Activated gamma-delta T cell treated with Interleukin-2 at 50 U/mL for 16 hours (primary cell): Measurements from ENCODE around the gene PPP1R10.
A peak's percentile ranks its signal among the peaks of the same experiment; 100 is the strongest.

Experiments used
- DNase-seq: peaks from one replicate; pipeline ENCODE4 v3.0.0-alpha.2; 2020

The PPP1R10 gene

GRCh38 chr6:30618270-30618797, 1.3 kb upstream of the PPP1R10 start:
- DNase-seq: no peak

- peak; percentile 99 for DNase-seq
Measured at GRCh38 chr6:30617565-30618269, 674 bp upstream of the PPP1R10 start, which contains the start of gene MRPS18B. Gene MRPS18B, plus strand, starts transcription at chr6:30617840. Its CDS starts 26 bp downstream, at chr6:30617866.

DNA sequence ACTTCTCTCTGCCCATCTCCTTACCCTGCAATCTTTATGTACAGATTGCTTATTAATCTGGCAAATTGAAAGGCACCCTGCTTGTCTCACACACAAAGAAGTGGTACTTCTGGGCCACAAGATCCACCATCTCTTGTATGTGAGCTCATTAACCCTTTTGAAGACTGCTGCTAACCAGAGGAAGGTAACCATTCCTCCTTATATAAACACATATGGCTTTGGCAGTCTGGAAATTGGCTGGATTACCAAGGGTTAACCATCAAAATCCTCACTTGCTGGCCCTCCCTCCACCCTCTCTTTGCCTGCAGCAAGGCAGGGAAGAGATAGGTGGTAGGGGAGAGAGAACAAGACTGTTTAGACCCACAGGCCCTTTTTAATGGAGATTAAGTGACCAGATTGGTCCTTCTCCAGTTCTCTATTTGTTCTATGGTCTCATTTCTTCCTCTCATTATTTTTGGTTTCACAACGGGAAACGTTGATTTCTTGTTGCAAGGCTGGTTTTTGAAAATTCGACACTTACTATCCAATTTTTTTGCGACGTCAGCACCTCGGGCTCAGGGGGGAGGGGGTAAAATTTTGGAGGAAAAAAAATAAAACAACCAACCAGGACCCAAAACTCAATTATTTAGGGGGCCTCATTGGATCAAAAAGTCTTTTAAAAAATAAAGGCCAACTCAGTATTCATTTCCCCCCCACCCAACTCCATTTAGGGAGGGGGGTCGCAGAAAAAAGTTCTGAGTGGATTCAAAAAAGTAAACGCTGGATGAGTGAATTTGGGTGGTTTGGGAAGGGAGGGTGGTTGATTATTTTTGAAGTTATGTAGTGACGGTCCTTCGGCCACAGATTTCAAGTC, 859 bp downstream of the PPP1R10 start:
- peak; percentile 39 for DNase-seq

DNA sequence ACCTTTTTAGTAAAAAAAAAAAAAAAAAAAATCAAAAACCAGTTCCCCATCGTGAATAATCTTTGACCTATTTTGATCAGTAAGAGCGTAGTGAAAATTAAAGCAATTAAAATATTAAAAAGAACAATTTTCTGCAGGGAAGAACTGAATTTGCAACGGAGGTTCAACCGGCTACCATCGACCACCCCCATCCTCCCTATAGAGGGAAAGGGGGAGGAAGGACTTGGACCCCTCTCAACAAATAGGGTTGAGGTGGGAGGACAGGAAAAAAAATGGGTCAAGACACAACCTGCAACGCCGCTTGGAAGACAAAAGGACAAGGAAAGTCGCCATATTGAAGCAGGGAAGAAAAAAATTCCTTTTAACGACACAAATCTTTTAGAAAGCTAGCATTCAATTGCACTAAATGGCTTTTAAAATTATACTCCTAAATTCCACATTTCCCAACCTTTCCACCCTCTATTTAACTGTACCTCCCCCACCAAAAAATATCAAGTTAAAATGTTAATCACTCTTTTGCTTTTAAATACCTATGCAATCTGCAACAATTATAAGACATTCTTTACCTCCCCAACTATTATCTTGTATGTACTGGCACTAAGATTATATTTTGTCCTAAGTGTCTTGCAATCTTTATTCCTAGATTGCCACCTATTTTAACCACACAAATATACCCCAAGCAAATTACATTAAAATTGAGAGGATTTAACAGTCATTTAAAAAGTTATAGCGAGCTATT, 1.7 kb downstream of the PPP1R10 start:
- DNase-seq: peak; percentile 29

DNA sequence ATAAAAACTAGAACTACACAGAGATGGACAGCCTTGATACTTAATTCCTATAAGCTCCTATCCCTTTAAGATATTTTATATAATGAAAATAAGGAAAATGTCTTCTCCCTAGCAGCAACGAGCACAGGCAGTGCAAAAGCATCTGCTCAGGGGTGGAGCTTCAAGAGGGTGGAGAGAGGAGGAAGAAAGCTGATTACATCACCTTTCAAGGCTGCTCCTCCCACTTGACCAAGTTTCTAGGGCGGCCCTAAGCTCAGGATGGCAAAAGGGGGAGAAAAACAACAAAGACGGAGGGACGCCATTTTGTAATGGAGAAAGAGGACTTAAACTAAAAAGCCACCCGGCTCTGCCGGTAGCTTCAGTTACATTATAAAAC, 2.2 kb downstream of the PPP1R10 start:
- peak; percentile 85 for DNase-seq

DNA sequence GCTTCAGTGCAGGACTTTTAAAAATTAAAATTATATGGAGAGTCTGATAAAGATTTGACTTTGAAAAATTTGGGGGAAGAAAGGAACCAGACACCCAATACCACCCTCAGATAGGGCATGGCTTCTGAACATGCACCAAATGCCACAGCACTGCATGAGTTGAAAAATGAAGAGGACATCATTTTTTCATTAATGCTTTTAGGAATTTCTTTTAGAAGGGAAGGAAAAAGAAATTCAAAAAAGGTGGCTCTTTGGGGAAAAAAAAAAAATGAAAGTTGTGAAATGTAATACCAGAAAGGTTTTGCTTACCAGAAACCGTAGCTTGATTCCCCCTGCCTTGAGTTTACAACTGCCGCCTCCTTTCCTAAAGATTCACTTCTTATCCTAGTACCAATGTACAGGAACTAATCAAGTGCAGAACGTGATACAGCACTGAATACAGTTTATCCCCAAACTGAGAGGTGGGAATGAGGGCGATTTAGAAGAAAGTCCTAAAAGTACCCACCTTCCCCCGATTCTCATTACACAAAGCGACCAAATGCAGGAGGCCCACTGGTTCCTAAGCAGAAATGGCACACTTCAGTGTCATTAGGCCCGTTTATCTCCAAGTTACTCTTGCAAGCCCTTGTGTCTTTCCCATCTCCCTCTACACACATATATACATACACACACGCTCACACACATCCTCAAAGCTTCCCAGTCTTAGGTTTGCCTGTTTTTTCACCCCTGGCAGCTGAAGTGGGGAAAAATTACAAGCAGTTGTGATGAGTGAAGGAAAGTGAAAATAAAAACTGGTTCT, 2.8 kb downstream of the PPP1R10 start:
- DNase-seq: no peak

- DNase-seq: no peak
Measured at GRCh38 chr6:30613251-30614043, 3.6 kb downstream of the PPP1R10 start.

DNA sequence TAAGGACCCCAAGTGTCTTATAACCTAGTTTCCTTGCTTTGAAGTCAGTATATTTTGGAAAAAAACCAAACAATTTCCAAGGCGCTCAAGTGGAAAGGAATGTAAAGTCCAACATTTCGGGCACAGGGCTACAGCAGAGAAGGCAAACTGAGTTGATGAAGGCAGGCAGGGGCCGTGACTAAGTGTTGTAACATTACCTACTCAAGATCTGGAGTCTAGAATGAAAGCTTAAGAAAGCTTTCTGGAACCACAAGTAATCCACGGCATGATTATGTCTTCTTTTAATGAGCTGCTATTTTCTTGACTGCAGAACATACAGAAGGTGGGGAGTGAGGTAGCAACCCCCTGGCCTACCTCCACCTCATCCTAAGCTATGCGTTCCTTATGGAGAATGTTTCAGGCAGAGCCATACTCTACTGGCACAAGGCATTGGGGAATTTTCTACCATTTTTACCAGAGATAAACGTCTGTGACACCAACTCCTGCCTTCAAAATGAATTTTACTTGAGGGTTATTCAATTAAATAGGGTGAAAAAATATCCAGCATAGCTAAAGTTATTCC, 4.3 kb downstream of the PPP1R10 start:
- DNase-seq: no peak

GRCh38 chr6:30612213-30612612, 4.8 kb downstream of the PPP1R10 start:
- no peak for DNase-seq

GRCh38 chr6:30611856-30612194, 5.2 kb downstream of the PPP1R10 start:
- no peak for DNase-seq

DNA sequence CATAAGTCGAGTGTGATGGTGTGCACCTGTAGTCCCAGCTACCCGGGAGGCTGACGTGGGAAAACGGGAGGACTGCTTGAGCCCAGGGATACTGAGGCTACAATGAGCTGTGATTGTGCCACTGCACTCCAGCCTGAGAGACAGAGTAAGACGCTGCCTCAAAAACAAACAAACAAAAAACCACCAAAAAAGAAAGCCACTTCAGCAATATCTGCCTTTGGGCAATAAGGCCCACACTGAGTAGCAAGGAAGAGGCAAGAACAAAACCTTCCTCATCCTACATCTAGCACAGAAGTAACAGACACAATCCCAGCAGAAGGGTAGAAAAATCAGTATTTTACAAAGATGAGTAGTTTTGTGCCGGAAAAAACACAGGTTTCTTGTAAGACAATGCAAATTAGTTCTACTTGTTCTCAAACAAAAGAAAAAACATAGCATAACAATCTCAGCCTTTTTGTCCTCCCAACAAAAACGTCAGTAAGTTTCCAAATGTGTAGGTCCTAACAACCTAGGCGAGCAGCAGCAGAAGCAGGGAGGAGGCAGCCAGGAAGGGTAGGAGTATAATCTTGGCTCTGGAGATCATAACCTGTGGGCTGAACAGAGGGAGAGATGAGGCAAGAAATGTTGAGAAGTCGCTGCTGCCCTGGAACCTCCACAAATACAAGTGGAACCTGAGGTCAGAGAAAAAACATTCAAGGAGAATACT, 5.7 kb downstream of the PPP1R10 start:
- DNase-seq: no peak

- DNase-seq: no peak
Measured at GRCh38 chr6:30610065-30610464, 7.0 kb downstream of the PPP1R10 start.

DNA sequence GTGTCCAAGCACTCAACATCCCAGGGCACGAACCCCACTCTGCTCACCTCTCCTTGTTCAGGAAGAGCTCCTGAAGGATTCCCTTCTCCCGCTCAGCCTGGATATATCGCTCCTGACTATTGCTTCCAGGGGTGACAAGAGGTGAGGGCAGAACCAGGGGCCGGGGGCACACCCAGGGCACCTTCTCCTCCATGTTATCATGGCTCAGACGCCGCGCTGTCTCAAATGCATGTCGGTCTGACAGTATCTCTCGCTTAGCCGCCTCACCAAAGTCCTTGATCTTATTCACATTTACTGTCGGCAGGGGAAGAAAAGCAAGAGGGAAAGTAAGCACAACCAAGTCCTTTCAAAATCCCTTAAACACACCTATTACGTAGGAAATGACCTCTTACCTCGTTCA, 13.1 kb downstream of the PPP1R10 start:
- no peak for DNase-seq

DNA sequence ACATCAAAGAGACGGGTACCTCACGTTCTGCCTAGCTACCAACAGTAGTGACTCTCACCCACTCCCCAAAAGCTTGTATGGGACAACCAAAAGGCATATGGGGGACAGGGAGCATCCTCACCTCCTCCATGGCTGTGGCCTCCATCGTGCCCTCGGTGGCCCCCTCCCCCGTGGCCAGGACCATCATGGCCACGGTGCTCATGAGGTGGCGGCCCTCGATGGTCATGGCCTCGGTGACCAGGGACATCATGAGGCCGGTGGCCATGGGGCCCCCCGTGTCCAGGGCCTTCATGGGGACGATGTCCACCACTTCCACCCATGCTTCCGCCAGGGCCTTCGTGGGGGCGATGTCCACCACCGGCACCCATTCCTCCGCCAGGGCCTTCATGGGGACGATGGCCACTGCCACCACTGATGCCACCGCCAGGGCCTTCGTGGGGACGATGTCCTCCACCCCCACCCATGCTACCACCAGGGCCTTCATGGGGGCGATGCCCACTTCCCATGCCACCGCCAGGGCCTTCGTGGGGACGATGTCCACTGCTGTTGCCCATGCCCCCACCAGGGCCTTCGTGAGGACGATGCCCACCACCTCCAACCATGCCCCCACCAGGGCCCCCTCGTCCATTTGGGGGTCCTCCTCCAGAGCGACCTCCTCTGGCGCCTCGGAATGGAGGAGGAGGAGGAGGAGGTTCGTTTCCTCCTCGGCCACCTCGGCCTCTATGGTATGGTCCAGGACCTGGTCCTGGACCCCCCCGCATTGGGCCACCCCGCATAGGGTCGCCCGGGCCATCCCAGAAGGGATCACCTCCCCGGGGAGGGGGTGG, 15.0 kb downstream of the PPP1R10 start:
- DNase-seq: no peak

- peak; percentile 22 for DNase-seq
Measured at GRCh38 chr6:30601436-30601814, 15.6 kb downstream of the PPP1R10 start.

DNA sequence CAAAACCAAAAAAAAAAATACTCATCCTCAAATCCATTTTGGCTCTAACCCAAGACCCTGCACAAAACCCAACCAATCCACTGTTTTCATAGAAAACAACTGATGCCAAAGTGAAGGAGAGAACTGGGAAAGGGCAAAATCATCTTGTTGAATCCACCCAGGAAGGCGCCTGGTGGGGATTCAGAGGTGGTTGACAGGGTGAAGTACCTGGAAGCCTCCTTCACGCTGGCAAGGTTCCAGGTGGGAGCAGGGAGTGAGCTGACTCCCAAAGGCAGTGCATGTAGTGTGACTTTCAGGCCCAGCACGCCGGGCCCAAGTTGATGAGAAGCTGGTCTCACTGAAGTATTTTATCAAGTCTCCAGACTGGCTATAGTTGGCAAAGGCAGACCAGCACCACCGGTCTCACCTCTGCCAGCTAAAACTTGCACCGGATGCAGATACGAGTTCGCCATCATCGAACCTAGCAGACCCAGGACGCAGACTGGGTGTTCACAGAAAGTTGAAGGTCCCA, 16.5 kb downstream of the PPP1R10 start:
- DNase-seq: no peak

GRCh38 chr6:30599625-30600324, 17.3 kb downstream of the PPP1R10 start:
- no peak for DNase-seq

GRCh38 chr6:30598912-30599624, 18.0 kb downstream of the PPP1R10 start:
- DNase-seq: no peak
